ENCODE data around the gene CYFIP2.

DNA sequence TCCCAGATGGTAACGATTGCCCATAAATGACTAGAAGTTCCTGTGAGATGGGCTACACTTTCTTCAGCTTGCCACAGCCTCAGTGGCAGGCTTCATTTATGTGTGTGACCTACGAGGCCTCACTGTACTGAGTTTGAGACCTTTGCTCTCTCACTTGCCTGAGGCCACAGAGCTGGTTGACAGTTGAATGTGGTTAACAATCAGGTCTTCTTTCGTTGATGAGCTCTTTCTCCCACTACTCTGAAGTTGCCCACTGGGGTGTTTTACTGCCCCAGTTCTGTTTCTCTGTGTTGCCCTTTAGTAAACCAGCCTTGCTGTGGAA lies 70.5 kb downstream of the CYFIP2 start:
- TF ChIP-seq, protein P1, sequence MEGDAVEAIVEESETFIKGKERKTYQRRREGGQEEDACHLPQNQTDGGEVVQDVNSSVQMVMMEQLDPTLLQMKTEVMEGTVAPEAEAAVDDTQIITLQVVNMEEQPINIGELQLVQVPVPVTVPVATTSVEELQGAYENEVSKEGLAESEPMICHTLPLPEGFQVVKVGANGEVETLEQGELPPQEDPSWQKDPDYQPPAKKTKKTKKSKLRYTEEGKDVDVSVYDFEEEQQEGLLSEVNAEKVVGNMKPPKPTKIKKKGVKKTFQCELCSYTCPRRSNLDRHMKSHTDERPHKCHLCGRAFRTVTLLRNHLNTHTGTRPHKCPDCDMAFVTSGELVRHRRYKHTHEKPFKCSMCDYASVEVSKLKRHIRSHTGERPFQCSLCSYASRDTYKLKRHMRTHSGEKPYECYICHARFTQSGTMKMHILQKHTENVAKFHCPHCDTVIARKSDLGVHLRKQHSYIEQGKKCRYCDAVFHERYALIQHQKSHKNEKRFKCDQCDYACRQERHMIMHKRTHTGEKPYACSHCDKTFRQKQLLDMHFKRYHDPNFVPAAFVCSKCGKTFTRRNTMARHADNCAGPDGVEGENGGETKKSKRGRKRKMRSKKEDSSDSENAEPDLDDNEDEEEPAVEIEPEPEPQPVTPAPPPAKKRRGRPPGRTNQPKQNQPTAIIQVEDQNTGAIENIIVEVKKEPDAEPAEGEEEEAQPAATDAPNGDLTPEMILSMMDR (IDR thresholded peaks at IDR 0.05): no peak
- no peak for TF ChIP-seq POLR2A (IDR thresholded peaks at IDR 0.05)

All from adrenal gland (tissue), 5 donors.